22Rv1 (cell line): ENCODE results near the gene CLDN10.

ENCODE experiments used
- CTCF ChIP-seq: fragments of 450-650 bp; IDR thresholded peaks from 2 replicates; pipeline ENCODE4 v1.5.1; 2017; ENCODE audit warnings: mild to moderate bottlenecking
- ZFX ChIP-seq: fragments of 450-650 bp; IDR thresholded peaks from 2 replicates; pipeline ENCODE4 v1.6.1; 2017; ENCODE audit warnings: antibody characterized with exemption, borderline replicate concordance

GRCh38 chr13:95628488-95628887 lies 76.0 kb downstream of the CLDN10 start:
- TF ChIP-seq CTCF: no peak
- no peak for TF ChIP-seq ZFX
